Measurements from ENCODE around the gene RPL10A. TPM values are rescaled to one million over a fixed set of nuclear protein-coding genes. Genes with fewer than 3 reads are reported as not detected.

Gene RPL10A
- 1,925 and 2,821 TPM in 2 replicates for total RNA-seq

DNA sequence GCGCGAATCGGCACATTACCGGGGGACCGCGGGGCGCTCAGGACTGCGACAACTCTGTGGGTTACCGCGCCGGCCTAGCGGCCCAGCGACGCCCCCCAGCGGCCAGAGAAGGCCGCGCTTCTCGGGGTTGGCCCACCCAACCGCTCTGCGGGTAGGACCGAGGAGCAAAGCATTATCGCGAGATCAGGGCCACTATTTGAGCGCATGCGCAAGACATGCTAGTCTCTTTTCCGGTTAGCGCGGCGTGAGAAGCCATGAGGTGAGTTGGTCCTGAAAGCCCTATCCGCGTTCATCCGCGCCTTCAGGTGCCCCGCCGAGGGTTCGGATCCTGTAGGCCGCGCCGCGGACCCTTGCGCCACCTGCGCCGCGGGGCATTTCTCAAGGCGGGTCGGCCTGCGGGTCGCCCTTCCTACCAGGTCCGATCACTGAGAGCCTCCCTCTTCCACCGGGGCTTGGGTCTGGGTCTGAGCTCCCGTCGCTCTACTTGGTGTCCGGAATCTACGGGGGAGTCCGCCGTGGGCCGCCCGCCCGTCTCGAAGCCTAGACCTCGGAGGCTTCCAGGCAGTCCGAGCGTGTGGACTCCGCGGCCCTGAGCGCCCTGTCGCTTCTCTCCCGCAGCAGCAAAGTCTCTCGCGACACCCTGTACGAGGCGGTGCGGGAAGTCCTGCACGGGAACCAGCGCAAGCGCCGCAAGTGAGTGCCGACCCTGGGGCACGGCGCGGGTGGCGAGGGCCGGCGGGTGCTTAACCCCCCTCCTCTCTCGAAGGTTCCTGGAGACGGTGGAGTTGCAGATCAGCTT lies at the start of gene RPL10A:
Gene RPL10A, plus strand, starts transcription at position 221 of the 799 bp plus-strand sequence. Its CDS starts 34 bp downstream, at position 255.

GRCh38 chr6:35452183-35453090 lies 15.8 kb upstream of the RPL10A start, which contains the start of gene FANCE:
TSS of gene FANCE (plus strand) at chr6:35452338. CDS start at chr6:35452546, 208 bp downstream.

DNA sequence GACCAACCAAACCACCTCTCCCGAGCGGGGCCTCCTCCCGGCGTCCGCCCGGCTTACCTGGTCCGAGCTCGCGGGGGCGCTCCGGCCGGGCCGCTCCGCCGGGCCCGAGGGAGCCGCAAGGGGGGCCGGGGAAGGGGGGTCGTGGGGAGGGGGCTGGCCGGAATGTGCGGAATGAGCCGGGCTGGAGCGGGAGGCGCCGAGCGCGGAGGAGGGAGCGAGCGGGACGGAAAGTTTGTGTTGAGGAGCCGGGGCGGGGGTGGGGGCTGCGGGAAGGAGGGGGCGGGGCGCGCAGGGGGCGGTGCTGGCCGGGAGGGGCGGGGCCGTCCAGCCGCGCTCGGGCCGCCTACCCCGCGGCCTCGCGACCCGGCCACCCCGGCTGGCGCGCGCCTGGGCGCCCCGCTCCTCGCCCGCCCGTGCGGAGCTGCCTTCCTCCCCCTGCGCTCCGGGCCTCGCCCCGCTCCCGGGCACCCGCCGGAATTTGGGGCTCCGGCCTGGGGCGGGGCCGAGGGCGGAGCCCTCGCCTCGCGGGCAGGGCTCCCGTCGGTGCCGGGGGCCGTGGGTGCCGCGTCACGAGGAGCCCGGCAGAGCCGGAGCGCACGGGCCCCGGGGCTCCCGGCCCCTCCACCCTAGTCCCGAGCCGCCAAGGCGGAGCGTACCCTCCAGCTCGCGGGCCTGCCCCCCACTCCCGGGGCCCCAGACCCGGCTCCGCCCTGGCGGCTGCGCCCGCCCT lies 28.8 kb downstream of the RPL10A start, which contains the start of gene TEAD3:
Gene TEAD3, minus strand, starts transcription at position 239 of the 730 bp plus-strand sequence.

DNA sequence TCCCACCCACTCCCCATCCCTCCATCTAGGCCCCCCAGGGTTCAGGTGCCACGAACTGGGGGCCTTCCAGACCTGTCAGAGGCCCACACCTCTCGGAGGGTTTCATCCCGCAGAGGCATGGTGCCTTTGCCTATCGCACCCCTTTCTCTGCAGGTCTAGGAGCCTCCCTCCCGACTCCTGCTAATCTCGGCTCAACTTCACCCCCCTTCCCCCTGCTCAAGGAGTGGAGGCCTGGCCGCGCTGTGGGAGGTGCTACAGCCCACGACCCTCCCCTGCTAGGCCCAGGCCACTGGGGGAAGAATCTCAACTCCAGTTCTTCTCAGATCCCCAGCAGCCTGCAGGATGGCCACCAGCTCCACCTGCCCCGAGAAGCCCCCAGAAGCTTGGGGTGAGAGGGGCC lies 44.5 kb downstream of the RPL10A start, which contains the start of gene TULP1:
Gene TULP1, minus strand, starts transcription at position 157 of the 400 bp plus-strand sequence. Its CDS starts 38 bp downstream, at position 119.

Other genes starting within 250 kb of the RPL10A start
- 12.3 and 16.1 TPM in 2 replicates for gene ZNF76, start 208.7 kb upstream of the RPL10A start, total RNA-seq
- 0.70 and 2.5 TPM in 2 replicates for gene DEF6, start 170.6 kb upstream of the RPL10A start, total RNA-seq
- 13.9 and 17.5 TPM in 2 replicates for gene PPARD, start 125.8 kb upstream of the RPL10A start, total RNA-seq
- 4.9 and 5.0 TPM in 2 replicates for gene FANCE, start 16.1 kb upstream of the RPL10A start, total RNA-seq
- 14.9 and 29.2 TPM in 2 replicates for gene TEAD3, start 28.7 kb downstream of the RPL10A start, total RNA-seq
- not detected in 2 replicates for gene TULP1, start 44.5 kb downstream of the RPL10A start, total RNA-seq
- 172 and 205 TPM in 2 replicates for gene FKBP5, start 220.5 kb downstream of the RPL10A start, total RNA-seq